Trophoblast cell (in vitro differentiated cells and primary cell): ENCODE results near the gene PLCD1.

Experiments used
- DNase-seq, 2 donors: peaks; one replicate each; pipeline ENCODE4 v3.0.0-alpha.2; 2016
- H2AFZ ChIP-seq: 2 replicates; pipeline ENCODE4 v1.6.1; 2013; ENCODE audit warnings: low read length, moderate library complexity, mild to moderate bottlenecking; ENCODE audit not compliant: insufficient read depth, poor library complexity
- H2AK5ac ChIP-seq: 2 replicates; pipeline ENCODE4 v1.6.1; 2013; ENCODE audit warnings: mild to moderate bottlenecking, low read length
- H2BK120ac ChIP-seq: 2 replicates; pipeline ENCODE4 v1.6.1; 2013; ENCODE audit warnings: low read length, mild to moderate bottlenecking, moderate library complexity; ENCODE audit not compliant: insufficient read depth, poor library complexity
- H2BK12ac ChIP-seq: 2 replicates; pipeline ENCODE4 v1.6.1; 2013; ENCODE audit warnings: mild to moderate bottlenecking, low read length, moderate library complexity
- H2BK5ac ChIP-seq: 2 replicates; pipeline ENCODE4 v1.6.1; 2013; ENCODE audit warnings: low read length, low read depth, moderate library complexity, mild to moderate bottlenecking; ENCODE audit not compliant: poor library complexity
- H3K14ac ChIP-seq: 2 replicates; pipeline ENCODE4 v1.6.1; 2013; ENCODE audit warnings: mild to moderate bottlenecking, low read length
- H3K18ac ChIP-seq: 2 replicates; pipeline ENCODE4 v1.6.1; 2013; ENCODE audit warnings: mild to moderate bottlenecking, low read length
- H3K23ac ChIP-seq: 2 replicates; pipeline ENCODE4 v1.6.1; 2013; ENCODE audit warnings: low read length
- H3K27ac ChIP-seq: 2 replicates; pipeline ENCODE4 v1.5.1; 2013; ENCODE audit warnings: low read depth, mild to moderate bottlenecking, inconsistent platforms, low read length, moderate library complexity
- H3K27me3 ChIP-seq: 2 replicates; pipeline ENCODE4 v1.6.1; 2013; ENCODE audit warnings: inconsistent platforms, mild to moderate bottlenecking, low read length, moderate library complexity; ENCODE audit not compliant: insufficient read depth
- H3K36me3 ChIP-seq, 2 experiments: 1 replicate in 1 of 2; 2 replicates in 1 of 2; pipeline ENCODE4 v1.6.1; 2013; ENCODE audit warnings: low read length in 2 of 2, mild to moderate bottlenecking in 2 of 2, moderate library complexity in 1 of 2; ENCODE audit not compliant: insufficient read depth in 2 of 2, control insufficient read depth in 1 of 2
- H3K4ac ChIP-seq: 2 replicates; pipeline ENCODE4 v1.6.1; 2013; ENCODE audit warnings: low read depth, mild to moderate bottlenecking, low read length, moderate library complexity
- H3K4me1 ChIP-seq, 2 experiments: 1 replicate in 1 of 2; 2 replicates in 1 of 2; pipeline ENCODE4 v1.6.1; 2013; ENCODE audit warnings: low read length in 2 of 2, mild to moderate bottlenecking in 2 of 2, moderate library complexity in 1 of 2; ENCODE audit not compliant: insufficient read depth in 2 of 2, control insufficient read depth in 1 of 2
- H3K4me2 ChIP-seq: 2 replicates; pipeline ENCODE4 v1.6.1; 2013; ENCODE audit warnings: inconsistent platforms, mild to moderate bottlenecking, low read length, moderate library complexity
- H3K4me3 ChIP-seq: 2 replicates; pipeline ENCODE4 v1.5.1; 2013; ENCODE audit warnings: mild to moderate bottlenecking, low read depth, low read length, inconsistent platforms
- H3K79me1 ChIP-seq: one replicate; pipeline ENCODE4 v1.6.1; 2013; ENCODE audit warnings: low read length
- H3K79me2 ChIP-seq: 2 replicates; pipeline ENCODE4 v1.6.1; 2013; ENCODE audit warnings: low read length, mild to moderate bottlenecking; ENCODE audit not compliant: control insufficient read depth, insufficient read depth, poor library complexity
- H3K9ac ChIP-seq: 2 replicates; pipeline ENCODE4 v1.6.1; 2013; ENCODE audit warnings: mild to moderate bottlenecking, low read length
- H3K9me3 ChIP-seq: 2 replicates; pipeline ENCODE4 v1.6.1; 2013; ENCODE audit warnings: low read depth, mild to moderate bottlenecking, control low read depth, inconsistent platforms, low read length; ENCODE audit not compliant: insufficient read depth
- H4K12ac ChIP-seq: 2 replicates; pipeline ENCODE4 v1.6.1; 2013; ENCODE audit warnings: low read depth, mild to moderate bottlenecking, low read length, moderate library complexity
- H4K8ac ChIP-seq: 2 replicates; pipeline ENCODE4 v1.6.1; 2013; ENCODE audit warnings: low read depth, mild to moderate bottlenecking, low read length, moderate library complexity
- H4K91ac ChIP-seq: one replicate; pipeline ENCODE4 v1.6.1; 2013; ENCODE audit warnings: low read depth, mild to moderate bottlenecking, low read length, moderate library complexity
- WGBS: extraction: QIAGEN DNeasy Blood & Tissue Kit; methylation state at CpG from one replicate; pipeline ENCODE4 v1.1.7; 2013; ENCODE audit warnings: missing lambda C conversion rate; ENCODE audit not compliant: insufficient read length, insufficient coverage; ENCODE audit errors: extremely low coverage; 5-methylcytosine and 5-hydroxymethylcytosine counted together

The PLCD1 gene

DNA sequence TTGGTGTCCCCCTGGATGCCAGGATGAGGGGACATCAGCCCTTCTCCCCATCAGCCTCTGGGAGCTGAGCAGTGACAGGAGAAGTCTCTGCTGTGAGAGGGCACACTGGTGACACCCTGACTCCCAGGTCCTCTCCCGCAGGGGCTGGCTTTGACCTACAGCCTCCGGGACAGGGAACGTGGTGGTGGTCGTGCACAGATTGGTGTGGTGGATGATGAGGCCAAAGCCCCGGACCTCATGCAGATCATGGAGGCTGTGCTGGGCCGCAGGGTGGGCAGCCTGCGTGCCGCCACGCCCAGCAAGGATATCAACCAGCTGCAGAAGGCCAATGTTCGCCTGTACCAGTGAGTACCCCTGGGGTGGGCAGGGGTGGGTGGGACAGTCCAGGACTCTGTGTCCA lies 32.1 kb downstream of the PLCD1 start:
- peaks cover 6% of the 10 kb centered on the region for H3K79me2 ChIP-seq
- H3K36me3 ChIP-seq = peaks cover 2 to 3% of the 10 kb centered on the region in 2 experiments
- no peak overlapping the region for H4K8ac ChIP-seq
- H2AFZ ChIP-seq = no peak overlapping the region
- H3K23ac ChIP-seq = no peak overlapping the region
- no peak overlapping the region for H2BK12ac ChIP-seq
- no peak overlapping the region for H4K91ac ChIP-seq
- no CpG with 5 or more reads among the region's 10 CpGs for whole genome bisulfite sequencing
- no peak overlapping the region for H3K9ac ChIP-seq
- H3K4me1 ChIP-seq = peaks cover 9 to 19% of the 10 kb centered on the region in 2 experiments
- no peak overlapping the region for H3K4me3 ChIP-seq
- H3K27me3 ChIP-seq = no peaks in the 10 kb centered on the region
- no peak overlapping the region for H2BK120ac ChIP-seq
- no peak overlapping the region for H3K27ac ChIP-seq
- no peak overlapping the region for H3K18ac ChIP-seq
- peaks cover 3% of the 10 kb centered on the region for H3K9me3 ChIP-seq
- H3K79me1 ChIP-seq = peaks cover 12% of the 10 kb centered on the region
- no peak overlapping the region for H4K12ac ChIP-seq
- no peak overlapping the region for H3K14ac ChIP-seq
- no peak overlapping the region for H2BK5ac ChIP-seq
- H3K4me2 ChIP-seq = no peak overlapping the region
- no peak overlapping the region for H2AK5ac ChIP-seq
- DNase-seq = no peak
- no peak overlapping the region for H3K4ac ChIP-seq

DNA sequence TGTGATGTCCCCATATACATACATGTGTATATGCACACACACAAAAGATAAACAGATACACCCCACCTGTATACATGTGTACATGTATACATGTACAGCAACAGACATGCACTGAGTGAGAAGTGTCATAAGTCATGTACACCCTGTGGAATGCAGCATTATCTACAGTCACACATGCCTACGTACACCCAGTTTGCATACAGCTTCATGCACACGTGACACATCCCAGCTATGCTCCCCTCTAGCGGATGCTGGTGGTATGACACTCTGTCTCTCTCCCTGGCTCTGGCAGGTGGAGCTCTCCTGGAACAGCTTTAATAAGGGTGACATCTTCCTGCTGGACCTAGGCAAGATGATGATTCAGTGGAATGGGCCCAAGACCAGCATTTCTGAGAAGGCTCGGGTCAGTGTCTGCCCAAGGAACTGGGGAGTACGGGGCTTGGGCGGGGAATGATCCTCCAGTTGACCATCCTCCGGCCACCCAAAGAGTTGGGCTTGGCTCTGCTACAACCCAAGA lies 32.6 kb downstream of the PLCD1 start:
- Histone ChIP-seq H3K27me3 (no peaks in the 10 kb centered on the region), H3K27ac (no peak overlapping the region), H3K18ac (no peak overlapping the region), H3K4me1 (peaks cover 9 to 19% of the 10 kb centered on the region in 2 experiments), H4K12ac (no peak overlapping the region), H3K79me1 (peaks cover 12% of the 10 kb centered on the region), H4K8ac (no peak overlapping the region), H3K23ac (no peak overlapping the region), H3K4me3 (no peak overlapping the region), H3K9ac (no peak overlapping the region), H3K79me2 (peaks cover 6% of the 10 kb centered on the region), H3K14ac (no peak overlapping the region), H2BK5ac (no peak overlapping the region), H2AFZ (no peak overlapping the region), H3K4me2 (no peak overlapping the region), H4K91ac (no peak overlapping the region), H3K9me3 (peaks cover 3% of the 10 kb centered on the region), H2AK5ac (no peak overlapping the region), H3K36me3 (peaks cover 2 to 3% of the 10 kb centered on the region in 2 experiments), H2BK120ac (no peak overlapping the region), H3K4ac (no peak overlapping the region), H2BK12ac (no peak overlapping the region)
- peak; percentile 89 to 96 for DNase-seq
- WGBS = no CpG with 5 or more reads among the region's 7 CpGs

DNA sequence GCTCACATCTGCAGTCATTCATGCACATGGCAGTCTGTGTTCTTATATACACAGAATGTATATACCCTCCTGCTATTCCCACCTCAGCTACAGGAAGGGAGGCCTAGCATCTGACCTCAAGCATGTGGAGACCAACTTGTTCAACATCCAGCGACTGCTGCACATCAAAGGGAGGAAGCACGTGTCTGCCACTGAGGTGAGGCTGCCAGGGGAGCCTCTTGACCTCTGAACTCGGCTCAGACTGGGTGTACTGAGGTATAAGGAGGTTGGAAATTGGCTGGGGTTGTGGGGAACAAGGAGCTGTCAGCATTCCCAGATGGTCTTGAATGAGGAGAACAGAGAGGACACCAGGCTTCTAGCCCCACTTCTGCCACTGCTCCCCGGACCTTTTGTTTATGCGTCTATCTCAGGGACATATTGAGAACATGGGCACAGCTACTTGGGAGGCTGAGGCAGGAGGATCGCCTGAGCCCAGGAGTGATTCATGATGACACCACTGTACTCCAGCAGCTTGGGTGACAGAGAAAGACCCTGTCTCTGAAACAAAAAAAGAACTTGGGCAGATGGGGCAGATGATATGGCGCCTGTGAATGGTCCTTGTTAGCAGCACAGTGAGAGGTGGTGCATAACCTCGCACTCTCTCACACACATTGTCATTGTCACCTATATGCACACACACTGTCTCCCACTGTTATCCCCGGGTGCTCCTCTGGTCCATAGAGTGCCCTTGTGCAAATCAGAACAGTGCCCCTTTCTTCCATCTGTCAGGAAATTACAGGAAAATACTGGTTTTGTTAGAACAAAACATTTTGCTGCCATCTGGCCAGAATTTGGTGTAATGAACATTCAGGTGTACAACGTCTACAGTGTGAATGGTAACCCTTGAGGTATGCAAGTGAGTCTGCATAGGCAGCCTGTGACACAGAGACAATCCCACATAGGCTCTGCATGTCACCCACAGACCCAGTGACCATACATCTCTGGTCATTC lies 33.5 kb downstream of the PLCD1 start:
- H3K27me3 ChIP-seq = no peaks in the 10 kb centered on the region
- H3K4me3 ChIP-seq = no peak overlapping the region
- H4K8ac ChIP-seq = no peak overlapping the region
- no peak overlapping the region for H4K12ac ChIP-seq
- no peak overlapping the region for H2AFZ ChIP-seq
- H2BK12ac ChIP-seq = no peak overlapping the region
- peaks cover 1 to 2% of the 10 kb centered on the region in 2 experiments for H3K36me3 ChIP-seq
- DNase-seq = no peak
- H3K23ac ChIP-seq = peak overlapping the region; percentile 11
- no CpG with 5 or more reads among the region's 10 CpGs for WGBS
- H3K14ac ChIP-seq = no peak overlapping the region
- H2BK5ac ChIP-seq = no peak overlapping the region
- no peak overlapping the region for H3K9ac ChIP-seq
- H3K79me1 ChIP-seq = peaks cover 12% of the 10 kb centered on the region
- H3K27ac ChIP-seq = no peak overlapping the region
- H2BK120ac ChIP-seq = no peak overlapping the region
- peaks cover 9 to 19% of the 10 kb centered on the region in 2 experiments for H3K4me1 ChIP-seq
- no peak overlapping the region for H3K4me2 ChIP-seq
- H3K4ac ChIP-seq = no peak overlapping the region
- no peak overlapping the region for H3K18ac ChIP-seq
- no peak overlapping the region for H4K91ac ChIP-seq
- peaks cover 3% of the 10 kb centered on the region for H3K9me3 ChIP-seq
- H2AK5ac ChIP-seq = no peak overlapping the region
- peaks cover 6% of the 10 kb centered on the region for H3K79me2 ChIP-seq

DNA sequence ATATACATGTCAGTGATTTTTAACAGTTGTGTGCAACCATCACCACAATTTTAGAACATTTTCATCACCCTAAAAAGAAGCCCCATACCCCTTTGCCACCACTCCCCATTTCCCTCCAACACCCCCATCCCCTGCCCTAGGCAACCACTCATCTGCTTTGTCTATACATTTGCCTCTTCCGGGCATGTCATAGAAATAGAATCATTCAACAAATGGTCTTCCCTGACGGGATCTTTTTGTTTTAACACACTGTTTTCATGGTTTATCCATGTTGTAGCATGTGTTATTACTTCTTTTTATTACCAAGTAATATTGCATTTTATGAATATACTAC lies 34.8 kb downstream of the PLCD1 start:
- H2BK5ac ChIP-seq = no peak overlapping the region
- no peak overlapping the region for H4K12ac ChIP-seq
- no peak overlapping the region for H4K8ac ChIP-seq
- no peak overlapping the region for H3K18ac ChIP-seq
- peaks cover 0 to 2% of the 10 kb centered on the region in 2 experiments for H3K36me3 ChIP-seq
- H3K27me3 ChIP-seq = no peaks in the 10 kb centered on the region
- H3K4me2 ChIP-seq = peak overlapping the region; percentile 93
- peaks cover 6% of the 10 kb centered on the region for H3K79me2 ChIP-seq
- no peak overlapping the region for H3K23ac ChIP-seq
- H3K4ac ChIP-seq = no peak overlapping the region
- DNase-seq = no peak
- H3K79me1 ChIP-seq = peaks cover 12% of the 10 kb centered on the region
- peaks cover 3% of the 10 kb centered on the region for H3K9me3 ChIP-seq
- no peak overlapping the region for H4K91ac ChIP-seq
- no peak overlapping the region for H3K9ac ChIP-seq
- no peak overlapping the region for H3K4me3 ChIP-seq
- no peak overlapping the region for H2BK12ac ChIP-seq
- H3K14ac ChIP-seq = no peak overlapping the region
- H2AK5ac ChIP-seq = no peak overlapping the region
- H3K27ac ChIP-seq = no peak overlapping the region
- peak overlapping the region; percentile 13 for H2AFZ ChIP-seq
- peaks cover 9 to 19% of the 10 kb centered on the region in 2 experiments for H3K4me1 ChIP-seq
- H2BK120ac ChIP-seq = no peak overlapping the region
- WGBS = no CpG with 5 or more reads among the region's 2 CpGs
